GM21786 (cell line): ENCODE measurements around the gene SLC13A3.

Experiments
- ATAC-seq: cut with Tn5 transposase; IDR thresholded peaks from one replicate; pipeline ENCODE4 v1.9.1; 2021; ENCODE audit not compliant: unreplicated experiment

Gene SLC13A3

GRCh38 chr20:46638134-46638897 is 12.9 kb downstream of the SLC13A3 start:
- ATAC-seq = no peak

GRCh38 chr20:46637427-46638133 is 13.7 kb downstream of the SLC13A3 start:
- no peak for ATAC-seq

- ATAC-seq = no peak
These were observed 14.2 kb downstream of the SLC13A3 start for GRCh38 chr20:46637020-46637419.

- ATAC-seq = no peak
These were observed 14.7 kb downstream of the SLC13A3 start for GRCh38 chr20:46636514-46636913.

GRCh38 chr20:46635514-46636136 is 15.6 kb downstream of the SLC13A3 start:
- ATAC-seq = no peak

GRCh38 chr20:46634528-46634927 is 16.7 kb downstream of the SLC13A3 start:
- no peak for ATAC-seq

- ATAC-seq = no peak
These were observed 19.3 kb downstream of the SLC13A3 start for GRCh38 chr20:46631874-46632446.

GRCh38 chr20:46631212-46631869 is 19.9 kb downstream of the SLC13A3 start:
- no peak for ATAC-seq

- ATAC-seq = no peak
These were observed 21.0 kb downstream of the SLC13A3 start for GRCh38 chr20:46630306-46630705.

GRCh38 chr20:46629341-46629740 is 21.9 kb downstream of the SLC13A3 start:
- ATAC-seq = no peak

GRCh38 chr20:46627234-46627633 is 24.0 kb downstream of the SLC13A3 start:
- ATAC-seq = no peak

- no peak for ATAC-seq
These were observed 24.5 kb downstream of the SLC13A3 start for GRCh38 chr20:46626758-46627157.

GRCh38 chr20:46625875-46626373 is 25.3 kb downstream of the SLC13A3 start:
- no peak for ATAC-seq

- no peak for ATAC-seq
These were observed 26.3 kb downstream of the SLC13A3 start for GRCh38 chr20:46624946-46625345.

- ATAC-seq = no peak
These were observed 29.1 kb downstream of the SLC13A3 start for GRCh38 chr20:46622165-46622564.

GRCh38 chr20:46621492-46621891 is 29.8 kb downstream of the SLC13A3 start:
- ATAC-seq = no peak

GRCh38 chr20:46619445-46619844 is 31.8 kb downstream of the SLC13A3 start:
- no peak for ATAC-seq

- ATAC-seq = no peak
These were observed 32.8 kb downstream of the SLC13A3 start for GRCh38 chr20:46618316-46619100.

- no peak for ATAC-seq
These were observed 36.8 kb downstream of the SLC13A3 start for GRCh38 chr20:46614503-46614902.

- ATAC-seq = no peak
These were observed 41.1 kb downstream of the SLC13A3 start for GRCh38 chr20:46610145-46610544.
